ENCODE results near the gene NEMP2.
A peak's percentile ranks its signal among the peaks of the same experiment; 100 is the strongest.

NEMP2 gene

GRCh38 chr2:190534310-190535120 lies at the start of gene NEMP2:
NEMP2 (minus strand) TSS chr2:190534722; CDS start chr2:190534655, 67 bp downstream.
- DNase-seq = peak; percentile 93

- no peak for DNase-seq
Measured at GRCh38 chr2:190583507-190584337, 49.2 kb upstream of the NEMP2 start.

GRCh38 chr2:190582736-190583506 lies 48.4 kb upstream of the NEMP2 start:
- DNase-seq = no peak

- DNase-seq = no peak
Measured at GRCh38 chr2:190582019-190582418, 47.5 kb upstream of the NEMP2 start.

GRCh38 chr2:190579915-190580846 lies 45.7 kb upstream of the NEMP2 start:
- DNase-seq = no peak

GRCh38 chr2:190579058-190579410 lies 44.5 kb upstream of the NEMP2 start:
- no peak for DNase-seq

- DNase-seq = no peak
Measured at GRCh38 chr2:190578158-190579057, 43.9 kb upstream of the NEMP2 start.

- DNase-seq = no peak
Measured at GRCh38 chr2:190576573-190576972, 42.1 kb upstream of the NEMP2 start.

GRCh38 chr2:190575263-190575662 lies 40.7 kb upstream of the NEMP2 start:
- DNase-seq = no peak

GRCh38 chr2:190574169-190574568 lies 39.6 kb upstream of the NEMP2 start:
- DNase-seq = no peak

GRCh38 chr2:190572246-190572645 lies 37.7 kb upstream of the NEMP2 start:
- DNase-seq = no peak

GRCh38 chr2:190571686-190572085 lies 37.2 kb upstream of the NEMP2 start:
- DNase-seq = no peak

GRCh38 chr2:190570871-190571270 lies 36.3 kb upstream of the NEMP2 start:
- no peak for DNase-seq

GRCh38 chr2:190569994-190570755 lies 35.7 kb upstream of the NEMP2 start:
- DNase-seq = no peak

GRCh38 chr2:190564838-190565237 lies 30.3 kb upstream of the NEMP2 start:
- DNase-seq = no peak

GRCh38 chr2:190563646-190564045 lies 29.1 kb upstream of the NEMP2 start:
- no peak for DNase-seq

- no peak for DNase-seq
Measured at GRCh38 chr2:190563109-190563508, 28.6 kb upstream of the NEMP2 start.

GRCh38 chr2:190562121-190562520 lies 27.6 kb upstream of the NEMP2 start:
- no peak for DNase-seq

GRCh38 chr2:190561094-190561493 lies 26.6 kb upstream of the NEMP2 start:
- DNase-seq = no peak

- DNase-seq = no peak
Measured at GRCh38 chr2:190554357-190555006, 20.0 kb upstream of the NEMP2 start.

All from NK-92 treated with Interleukin-12 subunit alpha and Interleukin-12 subunit beta, amount 100 ng/mL, for 24 hours (cell line).